Measurements from ENCODE around the gene SOX9.

Gene SOX9

DNA sequence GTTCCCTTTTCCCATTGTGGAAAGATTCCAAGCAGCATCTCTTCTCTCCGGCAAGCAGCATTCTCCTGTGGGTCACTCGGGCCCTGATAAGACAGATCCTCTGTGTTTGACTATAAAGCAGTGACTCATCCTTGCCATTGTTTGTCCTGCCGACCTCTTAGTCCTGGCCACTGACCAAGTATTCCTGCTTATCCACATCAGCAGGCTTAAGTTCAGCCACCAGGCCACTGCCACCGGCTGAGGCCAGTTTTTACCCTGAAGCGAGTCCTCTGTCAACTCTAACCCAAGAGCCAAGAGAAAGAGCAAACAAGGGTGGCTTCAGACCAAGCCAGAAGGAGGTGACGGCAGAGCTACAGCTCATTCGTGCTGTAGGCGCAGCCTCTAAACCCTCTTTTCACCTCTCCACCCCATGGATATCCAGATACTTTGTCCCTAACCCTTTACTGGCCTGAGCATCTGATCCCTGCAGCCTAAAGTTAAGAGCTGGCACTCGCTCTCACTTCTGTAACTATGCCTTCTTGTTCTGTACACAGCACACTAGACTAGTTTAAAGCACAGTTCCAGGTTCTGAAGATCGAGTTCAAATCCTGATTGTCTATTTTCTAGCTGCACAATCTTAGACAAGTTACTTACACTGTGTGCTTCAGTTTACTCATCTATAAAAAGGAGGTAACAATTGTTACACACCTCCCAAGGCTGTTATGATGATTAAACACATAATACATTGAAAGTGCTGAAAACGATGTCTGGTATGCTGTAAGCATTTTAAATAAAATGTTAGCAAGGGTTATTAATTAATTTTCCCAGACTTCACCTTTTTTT, 31.0 kb downstream of the SOX9 start:
- TF ChIP-seq, protein P1, sequence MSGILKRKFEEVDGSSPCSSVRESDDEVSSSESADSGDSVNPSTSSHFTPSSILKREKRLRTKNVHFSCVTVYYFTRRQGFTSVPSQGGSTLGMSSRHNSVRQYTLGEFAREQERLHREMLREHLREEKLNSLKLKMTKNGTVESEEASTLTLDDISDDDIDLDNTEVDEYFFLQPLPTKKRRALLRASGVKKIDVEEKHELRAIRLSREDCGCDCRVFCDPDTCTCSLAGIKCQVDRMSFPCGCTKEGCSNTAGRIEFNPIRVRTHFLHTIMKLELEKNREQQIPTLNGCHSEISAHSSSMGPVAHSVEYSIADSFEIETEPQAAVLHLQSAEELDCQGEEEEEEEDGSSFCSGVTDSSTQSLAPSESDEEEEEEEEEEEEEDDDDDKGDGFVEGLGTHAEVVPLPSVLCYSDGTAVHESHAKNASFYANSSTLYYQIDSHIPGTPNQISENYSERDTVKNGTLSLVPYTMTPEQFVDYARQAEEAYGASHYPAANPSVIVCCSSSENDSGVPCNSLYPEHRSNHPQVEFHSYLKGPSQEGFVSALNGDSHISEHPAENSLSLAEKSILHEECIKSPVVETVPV (CRISPR knock-in tag; IDR thresholded peaks at IDR 0.05), result no peak
- no peak for TF ChIP-seq OSR1 (CRISPR knock-in tag; IDR thresholded peaks at IDR 0.05)
- peak; percentile 77 for TF ChIP-seq ISL1 (CRISPR knock-in tag; IDR thresholded peaks at IDR 0.05)
- TF ChIP-seq ZC3H10 (CRISPR knock-in tag; IDR thresholded peaks at IDR 0.05), result no peak
- TF ChIP-seq SNAI2 (CRISPR knock-in tag; IDR thresholded peaks at IDR 0.05), result peak; percentile 82
- TF ChIP-seq ZFP3 (CRISPR knock-in tag; IDR thresholded peaks at IDR 0.05), result peak; percentile 70
- TF ChIP-seq PPARA (CRISPR knock-in tag; IDR thresholded peaks at IDR 0.05; ENCODE audit: borderline replicate concordance), result no peak
- TF ChIP-seq, protein P2, sequence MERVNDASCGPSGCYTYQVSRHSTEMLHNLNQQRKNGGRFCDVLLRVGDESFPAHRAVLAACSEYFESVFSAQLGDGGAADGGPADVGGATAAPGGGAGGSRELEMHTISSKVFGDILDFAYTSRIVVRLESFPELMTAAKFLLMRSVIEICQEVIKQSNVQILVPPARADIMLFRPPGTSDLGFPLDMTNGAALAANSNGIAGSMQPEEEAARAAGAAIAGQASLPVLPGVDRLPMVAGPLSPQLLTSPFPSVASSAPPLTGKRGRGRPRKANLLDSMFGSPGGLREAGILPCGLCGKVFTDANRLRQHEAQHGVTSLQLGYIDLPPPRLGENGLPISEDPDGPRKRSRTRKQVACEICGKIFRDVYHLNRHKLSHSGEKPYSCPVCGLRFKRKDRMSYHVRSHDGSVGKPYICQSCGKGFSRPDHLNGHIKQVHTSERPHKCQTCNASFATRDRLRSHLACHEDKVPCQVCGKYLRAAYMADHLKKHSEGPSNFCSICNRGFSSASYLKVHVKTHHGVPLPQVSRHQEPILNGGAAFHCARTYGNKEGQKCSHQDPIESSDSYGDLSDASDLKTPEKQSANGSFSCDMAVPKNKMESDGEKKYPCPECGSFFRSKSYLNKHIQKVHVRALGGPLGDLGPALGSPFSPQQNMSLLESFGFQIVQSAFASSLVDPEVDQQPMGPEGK (CRISPR knock-in tag; IDR thresholded peaks at IDR 0.05; ENCODE audit: borderline replicate concordance), result 0 out of 2 replicates have a peak, but pooled peaks have one; percentile 27
- 0 out of 2 replicates have a peak, but pooled peaks have one; percentile 64 for TF ChIP-seq CSDC2 (CRISPR knock-in tag; IDR thresholded peaks at IDR 0.05)
- TF ChIP-seq, protein P3, sequence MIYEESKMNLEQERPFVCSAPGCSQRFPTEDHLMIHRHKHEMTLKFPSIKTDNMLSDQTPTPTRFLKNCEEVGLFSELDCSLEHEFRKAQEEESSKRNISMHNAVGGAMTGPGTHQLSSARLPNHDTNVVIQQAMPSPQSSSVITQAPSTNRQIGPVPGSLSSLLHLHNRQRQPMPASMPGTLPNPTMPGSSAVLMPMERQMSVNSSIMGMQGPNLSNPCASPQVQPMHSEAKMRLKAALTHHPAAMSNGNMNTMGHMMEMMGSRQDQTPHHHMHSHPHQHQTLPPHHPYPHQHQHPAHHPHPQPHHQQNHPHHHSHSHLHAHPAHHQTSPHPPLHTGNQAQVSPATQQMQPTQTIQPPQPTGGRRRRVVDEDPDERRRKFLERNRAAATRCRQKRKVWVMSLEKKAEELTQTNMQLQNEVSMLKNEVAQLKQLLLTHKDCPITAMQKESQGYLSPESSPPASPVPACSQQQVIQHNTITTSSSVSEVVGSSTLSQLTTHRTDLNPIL (CRISPR knock-in tag; IDR thresholded peaks at IDR 0.05; ENCODE audit: low read depth), result peak; percentile 37; the same call in 1 of the 2 replicates
- no peak for TF ChIP-seq BACH2 (CRISPR knock-in tag; IDR thresholded peaks at IDR 0.05; ENCODE audit: borderline replicate concordance)
- no peak for TF ChIP-seq GLIS3 (CRISPR knock-in tag; IDR thresholded peaks at IDR 0.05)
- TF ChIP-seq, protein P4, sequence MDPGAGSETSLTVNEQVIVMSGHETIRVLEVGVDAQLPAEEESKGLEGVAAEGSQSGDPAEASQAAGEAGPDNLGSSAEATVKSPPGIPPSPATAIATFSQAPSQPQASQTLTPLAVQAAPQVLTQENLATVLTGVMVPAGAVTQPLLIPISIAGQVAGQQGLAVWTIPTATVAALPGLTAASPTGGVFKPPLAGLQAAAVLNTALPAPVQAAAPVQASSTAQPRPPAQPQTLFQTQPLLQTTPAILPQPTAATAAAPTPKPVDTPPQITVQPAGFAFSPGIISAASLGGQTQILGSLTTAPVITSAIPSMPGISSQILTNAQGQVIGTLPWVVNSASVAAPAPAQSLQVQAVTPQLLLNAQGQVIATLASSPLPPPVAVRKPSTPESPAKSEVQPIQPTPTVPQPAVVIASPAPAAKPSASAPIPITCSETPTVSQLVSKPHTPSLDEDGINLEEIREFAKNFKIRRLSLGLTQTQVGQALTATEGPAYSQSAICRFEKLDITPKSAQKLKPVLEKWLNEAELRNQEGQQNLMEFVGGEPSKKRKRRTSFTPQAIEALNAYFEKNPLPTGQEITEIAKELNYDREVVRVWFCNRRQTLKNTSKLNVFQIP (CRISPR knock-in tag; IDR thresholded peaks at IDR 0.05; ENCODE audit: borderline replicate concordance, low read depth), result no peak
- peak; percentile 93 for ATAC-seq

DNA sequence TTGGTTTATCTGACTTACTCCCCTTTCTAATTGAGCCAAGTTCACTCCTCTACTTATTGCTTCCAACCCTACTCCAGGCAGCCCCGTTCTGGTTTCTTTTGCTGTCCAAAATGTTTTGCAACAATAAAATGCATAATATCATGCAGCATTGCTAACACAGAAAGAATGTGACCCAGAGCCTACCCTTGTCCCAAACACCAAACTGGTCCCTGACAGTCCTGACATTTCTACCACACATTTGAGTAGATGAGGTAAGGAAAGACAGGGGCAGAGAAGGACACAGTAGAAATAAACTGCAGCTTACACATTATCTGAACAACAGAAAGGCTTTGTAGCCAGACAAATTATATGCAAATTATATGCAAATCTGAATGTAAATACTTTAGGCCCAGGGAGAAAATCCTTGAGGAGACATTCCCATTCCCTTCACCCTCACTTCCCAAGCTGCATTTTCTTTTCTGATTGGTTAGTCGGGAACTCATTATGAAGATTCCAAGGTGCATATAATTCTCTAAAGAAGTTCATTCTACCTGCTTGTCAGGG, 31.6 kb downstream of the SOX9 start:
- TF ChIP-seq ISL1 (CRISPR knock-in tag; IDR thresholded peaks at IDR 0.05), result peak; percentile 5; the same call in 1 of the 2 replicates
- TF ChIP-seq TCF4 (CRISPR knock-in tag; IDR thresholded peaks at IDR 0.05; ENCODE audit: borderline replicate concordance), result no peak
- peak; percentile 26; the same call in 1 of the 2 replicates for TF ChIP-seq ZFP3 (CRISPR knock-in tag; IDR thresholded peaks at IDR 0.05)
- TF ChIP-seq ZFP30 (CRISPR knock-in tag; IDR thresholded peaks at IDR 0.05), result no peak
- TF ChIP-seq, protein P1 (CRISPR knock-in tag; IDR thresholded peaks at IDR 0.05), result no peak
- peak; percentile 34; the same call in 1 of the 2 replicates for TF ChIP-seq ZNF70 (CRISPR knock-in tag; IDR thresholded peaks at IDR 0.05)
- TF ChIP-seq OSR1 (CRISPR knock-in tag; IDR thresholded peaks at IDR 0.05), result no peak
- TF ChIP-seq ARNTL (CRISPR knock-in tag; IDR thresholded peaks at IDR 0.05; ENCODE audit: borderline replicate concordance, low read depth), result no peak
- TF ChIP-seq ZNF8 (CRISPR knock-in tag; IDR thresholded peaks at IDR 0.05), result no peak
- peak; percentile 38; the same call in 1 of the 2 replicates for TF ChIP-seq SNAI2 (CRISPR knock-in tag; IDR thresholded peaks at IDR 0.05)
- 0 out of 2 replicates have a peak, but pooled peaks have one; percentile 18 for TF ChIP-seq CSDC2 (CRISPR knock-in tag; IDR thresholded peaks at IDR 0.05)
- TF ChIP-seq, protein P2 (CRISPR knock-in tag; IDR thresholded peaks at IDR 0.05; ENCODE audit: borderline replicate concordance), result no peak

More for the DNA sequence above, 31.6 kb downstream of the SOX9 start:
- peak; percentile 36 for ATAC-seq

All from SK-N-SH treated with all-trans-retinoic acid at 6 μM for 48 hours (cell line).